ENCODE results near the gene WFDC10A. TPM values are rescaled to one million over a fixed set of nuclear protein-coding genes. Genes with fewer than 3 reads are reported as not detected.
"Not testable (repeated sequence)": the region's sequence is repeated elsewhere in the genome, so short reads cannot be mapped to it uniquely, and the experiment has no call there.

The WFDC10A gene
- total and polyA plus RNA-seq, 10 of the 15 experiments (the other 5 are each of a cell fraction or from before 2014, with no cell fraction given) = not detected

DNA sequence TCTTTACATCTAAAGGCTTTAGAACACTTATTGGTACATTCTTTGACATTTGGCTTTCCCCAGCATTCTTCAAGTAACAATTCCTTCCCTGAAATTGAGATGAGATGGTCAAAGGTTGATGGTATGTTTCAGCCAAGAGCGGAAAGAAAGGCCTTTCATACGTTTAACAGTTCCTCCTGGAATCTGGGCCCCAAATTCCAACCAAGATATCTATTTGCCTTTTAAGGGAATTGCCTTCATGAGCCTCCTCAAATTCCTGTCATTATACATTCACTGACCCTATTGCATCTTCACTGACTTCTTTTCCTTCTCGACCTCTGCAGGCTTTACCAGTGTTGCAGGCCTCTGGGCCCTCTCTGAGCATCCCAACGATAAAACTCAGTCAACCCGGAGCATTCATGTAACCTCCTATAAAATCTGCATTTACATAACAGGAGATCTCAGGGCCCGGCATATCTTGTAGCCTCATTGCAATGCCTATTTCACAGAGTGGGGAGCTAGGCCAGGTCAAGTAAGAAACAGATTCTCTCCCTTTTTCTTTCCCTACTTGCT is 19.8 kb downstream of the WFDC10A start (continued):
- TF ChIP-seq, protein P1, sequence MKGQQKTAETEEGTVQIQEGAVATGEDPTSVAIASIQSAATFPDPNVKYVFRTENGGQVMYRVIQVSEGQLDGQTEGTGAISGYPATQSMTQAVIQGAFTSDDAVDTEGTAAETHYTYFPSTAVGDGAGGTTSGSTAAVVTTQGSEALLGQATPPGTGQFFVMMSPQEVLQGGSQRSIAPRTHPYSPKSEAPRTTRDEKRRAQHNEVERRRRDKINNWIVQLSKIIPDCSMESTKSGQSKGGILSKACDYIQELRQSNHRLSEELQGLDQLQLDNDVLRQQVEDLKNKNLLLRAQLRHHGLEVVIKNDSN (IDR thresholded peaks at IDR 0.05; ENCODE audit: borderline replicate concordance, extremely low read length, insufficient read depth, low read depth, low read length) = no peak

DNA sequence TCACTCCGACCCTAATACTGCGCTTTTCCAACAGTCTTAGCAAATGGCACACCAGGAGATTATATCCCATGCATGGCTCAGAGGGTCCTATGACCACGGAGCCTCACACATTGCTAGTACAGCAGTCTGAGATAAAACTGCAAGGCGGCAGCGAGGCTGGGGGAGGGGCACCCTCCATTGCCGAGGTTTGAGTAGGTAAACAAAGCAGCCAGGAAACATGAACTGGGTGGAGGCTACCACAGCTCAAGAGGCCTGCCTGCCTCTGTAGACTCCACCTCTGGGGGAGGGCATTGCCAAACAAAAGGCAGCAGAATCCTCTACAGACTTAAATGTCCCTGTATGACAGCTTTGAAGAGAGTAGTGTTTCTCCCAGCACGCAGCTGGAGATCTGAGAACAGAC is 22.2 kb downstream of the WFDC10A start:
- H3K9me3 ChIP-seq (replicated peaks; ENCODE audit: control insufficient read depth, insufficient read depth, low read length); H3K36me3 ChIP-seq (ENCODE audit: control insufficient read depth in 2 of 2, insufficient read depth in 2 of 2, low read length in 1 of 2); H3K4me3 ChIP-seq; H3K27ac ChIP-seq (ENCODE audit: control insufficient read depth, insufficient read depth); H3K9ac ChIP-seq (ENCODE audit: control insufficient read depth, insufficient read depth, low read length); H4K20me1 ChIP-seq (ENCODE audit: control insufficient read depth, insufficient read depth); RAD21 ChIA-PET (ENCODE audit: unreplicated experiment); FAIRE-seq; SMC1A ChIA-PET (ENCODE audit: uncharacterized antibody, unreplicated experiment); H2AFZ ChIP-seq (ENCODE audit: control insufficient read depth, low read depth, low read length); H3K27me3 ChIP-seq (replicated peaks in 1 of 2; ENCODE audit: control insufficient read depth in 2 of 2, insufficient read depth in 2 of 2, low read length in 1 of 2); H3K4me1 ChIP-seq (ENCODE audit: control insufficient read depth, insufficient read depth, low read length); in situ Hi-C loops (cut with MboI); POLR2A ChIA-PET; BruUV-seq (replicated peaks); H3K4me2 ChIP-seq (ENCODE audit: control insufficient read depth, insufficient read depth); intact Hi-C loops (cut with micrococcal nuclease; ENCODE audit: unreplicated experiment); H3K79me2 ChIP-seq (ENCODE audit: control insufficient read depth, insufficient read depth, low read length); ATAC-seq; CTCF ChIA-PET; DNase-seq (ENCODE audit: low read depth, low spot score): not testable (repeated sequence)
- 48% methylated on average over 7 of the region's 7 CpGs for WGBS (ENCODE audit: insufficient coverage, insufficient replicate concordance, low lambda C conversion rate, missing lambda C conversion rate)

DNA sequence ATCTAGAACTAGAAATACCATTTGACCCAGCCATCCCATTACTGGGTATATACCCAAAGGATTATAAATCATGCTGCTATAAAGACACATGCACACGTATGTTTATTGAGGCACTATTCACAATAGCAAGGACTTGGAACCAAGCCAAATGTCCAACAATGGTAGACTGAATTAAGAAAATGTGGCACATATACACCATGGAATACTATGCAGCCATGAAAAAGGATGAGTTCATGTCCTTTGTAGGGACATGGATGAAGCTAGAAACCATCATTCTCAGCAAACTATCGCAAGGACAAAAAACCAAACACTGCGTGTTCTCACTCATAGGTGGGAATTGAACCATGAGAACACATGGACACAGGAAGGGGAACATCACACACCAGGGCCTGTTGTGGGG is 27.5 kb downstream of the WFDC10A start:
- H3K9ac ChIP-seq (ENCODE audit: control insufficient read depth, insufficient read depth, low read length); CTCF ChIA-PET; intact Hi-C loops (cut with micrococcal nuclease; ENCODE audit: unreplicated experiment); BruUV-seq (replicated peaks); DNase-seq (ENCODE audit: low read depth, low spot score); H2AFZ ChIP-seq (ENCODE audit: control insufficient read depth, low read depth, low read length); ATAC-seq; H3K27me3 ChIP-seq (replicated peaks in 1 of 2; ENCODE audit: control insufficient read depth in 2 of 2, insufficient read depth in 2 of 2, low read length in 1 of 2); in situ Hi-C loops (cut with MboI); H3K9me3 ChIP-seq (replicated peaks; ENCODE audit: control insufficient read depth, insufficient read depth, low read length); RAD21 ChIA-PET (ENCODE audit: unreplicated experiment); H4K20me1 ChIP-seq (ENCODE audit: control insufficient read depth, insufficient read depth); H3K27ac ChIP-seq (ENCODE audit: control insufficient read depth, insufficient read depth); H3K4me1 ChIP-seq (ENCODE audit: control insufficient read depth, insufficient read depth, low read length); H3K36me3 ChIP-seq (ENCODE audit: control insufficient read depth in 2 of 2, insufficient read depth in 2 of 2, low read length in 1 of 2); H3K79me2 ChIP-seq (ENCODE audit: control insufficient read depth, insufficient read depth, low read length); POLR2A ChIA-PET; H3K4me2 ChIP-seq (ENCODE audit: control insufficient read depth, insufficient read depth); H3K4me3 ChIP-seq; FAIRE-seq; SMC1A ChIA-PET (ENCODE audit: uncharacterized antibody, unreplicated experiment): not testable (repeated sequence)
- WGBS (ENCODE audit: insufficient coverage, insufficient replicate concordance, low lambda C conversion rate, missing lambda C conversion rate) = 13% methylated on average over 1 of the region's 3 CpGs
